ENCODE results near the gene DYRK3. TPM values are rescaled to one million over a fixed set of nuclear protein-coding genes. Genes with fewer than 3 reads are reported as not detected.

Gene DYRK3
- total and polyA plus RNA-seq, 2 of the 8 experiments (the other 6 are each of a cell fraction or from before 2014, with no cell fraction given), result 2.1 to 8.5 TPM

GRCh38 chr1:206631085-206631509 lies 4.2 kb upstream of the DYRK3 start (continued):
- no peak for TF ChIP-seq PHF8 (conservative IDR thresholded peaks at IDR 0.05; ENCODE audit: low read depth, low read length)
- TF ChIP-seq YY1 (IDR thresholded peaks at IDR 0.05; ENCODE audit: low read depth, low read length), result no peak
- no peak for TF ChIP-seq GTF2F1 (IDR thresholded peaks at IDR 0.05; ENCODE audit: borderline replicate concordance, low read depth, low read length)
- no peak for TF ChIP-seq SP2 (IDR thresholded peaks at IDR 0.05; ENCODE audit: low read length)
- no peak for TF ChIP-seq ATF2 (IDR thresholded peaks at IDR 0.05; ENCODE audit: low read length)
- TF ChIP-seq CHD2 (IDR thresholded peaks at IDR 0.05; ENCODE audit: low read length), result no peak
- TF ChIP-seq POU5F1 (IDR thresholded peaks at IDR 0.05; ENCODE audit: low read depth, low read length), result no peak
- no peak for TF ChIP-seq RXRA (IDR thresholded peaks at IDR 0.05; ENCODE audit: insufficient read depth, low read depth, low read length)
- peak in 1 of 2 experiments; percentile 80; a peak in 1 of 4 replicates for TF ChIP-seq SIN3A (conservative IDR thresholded peaks at IDR 0.05 in 1 of 2, IDR thresholded peaks at IDR 0.05 in 1 of 2; ENCODE audit: low read depth in 1 of 2, low read length in 2 of 2)
- no peak for TF ChIP-seq RNF2 (IDR thresholded peaks at IDR 0.05; ENCODE audit: borderline replicate concordance, low read depth, low read length, missing control alignments, poor library complexity, severe bottlenecking)
- TF ChIP-seq NANOG (IDR thresholded peaks at IDR 0.05; ENCODE audit: insufficient read depth, low read depth, low read length, poor library complexity, severe bottlenecking), result no peak
- no peak for TF ChIP-seq CBX5 (IDR thresholded peaks at IDR 0.05; ENCODE audit: low read depth, low read length)
- no peak for TF ChIP-seq GABPA (IDR thresholded peaks at IDR 0.05; ENCODE audit: borderline replicate concordance, insufficient read depth, low read length)
- TF ChIP-seq RAD21 (IDR thresholded peaks at IDR 0.05 in 1 of 2, conservative IDR thresholded peaks at IDR 0.05 in 1 of 2; ENCODE audit: low read depth in 2 of 2, low read length in 2 of 2), result peak; percentile 83 to 88
- TF ChIP-seq SUZ12 (IDR thresholded peaks at IDR 0.05; ENCODE audit: low read length), result no peak
- no peak for TF ChIP-seq HDAC2 (IDR thresholded peaks at IDR 0.05; ENCODE audit: borderline replicate concordance in 1 of 2, low read depth in 2 of 2, low read length in 2 of 2)
- no peak for TF ChIP-seq TAF1 (IDR thresholded peaks at IDR 0.05; ENCODE audit: low read depth, low read length)
- TF ChIP-seq SAP30 (IDR thresholded peaks at IDR 0.05; ENCODE audit: insufficient read depth, insufficient replicate concordance, low read length), result no peak
- no peak for TF ChIP-seq KDM4A (IDR thresholded peaks at IDR 0.05; ENCODE audit: low read depth, low read length, severe bottlenecking)
- no peak for TF ChIP-seq BACH1 (IDR thresholded peaks at IDR 0.05; ENCODE audit: low read length)
- TF ChIP-seq NRF1 (IDR thresholded peaks at IDR 0.05; ENCODE audit: low read depth, low read length), result no peak
- no peak for TF ChIP-seq SIX5 (IDR thresholded peaks at IDR 0.05; ENCODE audit: low read depth, low read length)
- TF ChIP-seq JUND (IDR thresholded peaks at IDR 0.05; ENCODE audit: low read length), result no peak

Measured in H1 (cell line).